Suppressor macrophage treated with lipopolysaccharide for 1 hour (primary cell): ENCODE data around the gene ACTL6A.

Source experiments
- DNase-seq, 3 donors: peaks; one replicate each; pipeline ENCODE4 v3.0.0-alpha.2; 2020 to 2022

Gene ACTL6A

GRCh38 chr3:179562591-179563270 is at the start of gene ACTL6A:
Gene ACTL6A (plus strand): TSS chr3:179562926. CDS start chr3:179563093, 167 bp downstream.
- peak; percentile 99 to 100 (median 99) for DNase-seq

DNA sequence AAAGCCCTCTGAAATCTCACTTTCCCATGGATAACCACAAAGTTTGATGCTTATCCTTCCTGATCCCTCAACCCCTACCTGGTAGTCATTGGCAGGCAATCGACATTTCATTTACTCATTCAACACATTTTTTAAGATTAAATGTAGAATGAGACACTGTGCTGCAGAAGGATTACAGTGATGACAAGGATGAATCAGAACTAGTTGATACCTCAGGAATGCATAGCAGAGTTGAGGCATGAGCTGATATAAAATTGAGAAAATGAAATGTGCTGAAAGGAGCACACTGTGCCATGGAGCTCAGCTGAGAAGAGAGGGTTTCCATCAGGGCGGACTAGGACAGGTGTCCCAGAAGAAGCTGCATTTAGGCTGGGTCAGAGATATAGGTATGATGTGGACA is 48.9 kb upstream of the ACTL6A start:
- no peak for DNase-seq

- DNase-seq, result peak in 1 of 3 donors; percentile 8
Measured at GRCh38 chr3:179516461-179517251, 46.1 kb upstream of the ACTL6A start.

DNA sequence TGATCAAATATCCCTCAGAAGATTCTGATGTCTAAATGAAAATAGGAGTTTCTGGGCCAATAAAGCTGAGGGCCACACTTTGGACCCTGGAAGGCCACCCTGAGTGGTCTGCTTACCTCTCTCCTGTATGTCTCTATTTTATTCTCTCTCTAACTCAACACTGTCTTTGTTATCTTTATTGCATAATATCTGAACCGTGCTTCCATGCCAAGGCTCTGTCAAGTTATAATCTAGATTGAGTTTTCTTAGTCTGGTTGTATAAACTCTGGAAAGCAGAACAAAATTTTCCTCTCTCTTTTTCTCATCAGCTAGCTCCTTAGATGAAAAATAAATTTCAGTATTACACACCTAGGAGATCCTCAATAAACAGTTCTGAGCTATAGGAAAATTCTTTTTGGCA is 36.2 kb upstream of the ACTL6A start:
- no peak for DNase-seq

DNA sequence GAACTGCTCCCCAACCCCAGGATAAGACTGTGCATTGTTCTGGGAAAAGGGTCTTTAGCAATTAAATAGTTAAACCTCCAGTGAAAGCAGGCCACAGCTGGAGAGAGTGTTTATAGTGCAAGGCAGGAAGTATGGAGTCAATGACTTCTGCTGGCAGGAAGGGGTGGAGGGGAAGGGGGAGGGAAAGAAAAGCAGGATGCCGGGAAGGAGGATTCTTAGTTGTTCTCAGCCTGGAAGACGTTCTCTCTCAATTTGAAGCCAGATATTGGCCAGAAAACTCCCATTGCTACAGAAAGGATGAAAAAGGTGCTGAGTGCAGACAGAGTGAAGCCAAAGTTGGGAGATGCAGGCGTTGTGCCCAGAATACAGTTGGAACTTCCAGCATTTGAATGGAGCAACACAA is 35.7 kb upstream of the ACTL6A start:
- peak in 1 of 3 donors; percentile 7 for DNase-seq

DNA sequence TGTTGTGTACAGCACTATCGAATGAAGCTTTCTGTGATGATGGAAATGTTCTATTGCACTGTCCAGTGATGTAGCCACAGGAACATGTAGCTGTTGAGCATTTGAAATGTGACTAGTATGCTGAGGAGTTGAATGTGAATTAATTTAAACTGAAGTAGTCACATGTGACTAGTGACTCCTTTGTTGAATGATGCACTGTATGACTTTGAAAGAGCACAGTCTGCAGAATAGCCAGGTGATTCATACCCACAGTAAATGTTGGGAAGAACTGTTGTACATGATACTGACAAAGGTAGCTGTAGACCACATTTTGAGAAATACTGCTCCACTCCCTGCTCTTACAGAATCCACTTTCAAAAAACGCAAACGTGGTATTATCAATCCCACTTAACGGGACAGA is 34.0 kb upstream of the ACTL6A start:
- DNase-seq, result peak in 1 of 3 donors; percentile 5

GRCh38 chr3:179531576-179531975 is 31.1 kb upstream of the ACTL6A start:
- DNase-seq, result no peak

DNA sequence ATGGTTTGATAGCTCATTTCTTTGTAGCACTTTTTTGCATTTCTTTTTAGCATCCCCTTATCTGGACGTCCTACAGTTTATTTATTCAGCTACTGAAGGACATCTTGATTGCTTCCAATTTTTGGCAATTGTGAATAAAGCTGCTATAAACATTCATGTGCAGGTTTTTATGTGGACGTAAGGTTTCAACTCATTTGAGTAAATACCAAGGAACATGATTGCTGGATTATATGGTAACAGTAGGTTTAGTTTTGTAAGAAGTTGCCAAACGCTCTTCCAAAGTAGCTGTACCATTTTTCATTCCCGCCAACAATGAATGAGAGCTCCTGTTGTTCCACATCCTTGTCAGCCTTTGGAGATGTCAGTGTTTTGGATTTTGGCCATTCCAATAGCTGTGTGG is 29.5 kb upstream of the ACTL6A start:
- DNase-seq, result no peak

GRCh38 chr3:179536256-179536655 is 26.5 kb upstream of the ACTL6A start:
- no peak for DNase-seq

DNA sequence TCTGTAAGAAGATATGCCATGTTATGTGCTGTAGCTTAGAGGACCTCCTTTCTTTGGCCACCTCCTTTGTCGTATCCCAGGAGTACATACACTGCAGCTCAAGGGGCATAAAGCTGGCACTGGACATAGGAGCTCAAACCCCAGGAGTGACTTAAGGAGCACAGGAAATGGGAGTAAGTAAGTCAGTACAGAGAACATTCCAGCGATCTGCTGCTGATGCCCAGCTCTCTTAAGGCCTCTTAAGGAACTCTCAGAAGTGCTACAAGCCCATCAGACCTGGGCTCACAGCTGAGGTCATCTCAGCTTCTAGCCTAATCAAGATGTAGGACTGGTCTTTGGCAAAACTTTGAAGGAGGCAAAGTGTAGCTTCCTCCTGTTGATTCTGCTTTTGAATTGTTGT is 21.6 kb upstream of the ACTL6A start:
- no peak for DNase-seq

GRCh38 chr3:179541596-179541995 is 21.1 kb upstream of the ACTL6A start:
- DNase-seq, result no peak

DNA sequence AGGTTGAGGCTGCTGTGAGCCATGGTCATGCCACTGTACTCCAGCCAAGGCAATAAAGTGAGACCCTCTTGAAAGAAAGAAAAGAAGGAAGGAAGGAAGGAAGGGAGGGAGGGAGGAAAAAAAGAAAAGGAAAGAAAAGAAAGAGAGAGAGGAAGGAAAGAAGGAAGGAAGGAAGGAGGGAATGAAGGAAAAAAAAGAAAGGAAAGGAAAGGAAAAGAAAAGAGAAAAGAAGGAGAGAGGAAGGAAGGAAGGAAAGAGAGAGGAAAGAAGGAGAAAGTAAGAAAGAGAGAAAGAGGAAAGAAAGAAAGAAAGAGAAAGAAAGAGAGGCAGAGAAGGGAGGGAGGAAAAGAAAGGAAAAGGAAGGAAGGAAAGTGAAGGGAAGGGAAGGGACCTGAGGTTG is 20.4 kb upstream of the ACTL6A start:
- no peak for DNase-seq

GRCh38 chr3:179544981-179545645 is 17.6 kb upstream of the ACTL6A start:
- DNase-seq, result peak; percentile 31 to 81 (median 58)

DNA sequence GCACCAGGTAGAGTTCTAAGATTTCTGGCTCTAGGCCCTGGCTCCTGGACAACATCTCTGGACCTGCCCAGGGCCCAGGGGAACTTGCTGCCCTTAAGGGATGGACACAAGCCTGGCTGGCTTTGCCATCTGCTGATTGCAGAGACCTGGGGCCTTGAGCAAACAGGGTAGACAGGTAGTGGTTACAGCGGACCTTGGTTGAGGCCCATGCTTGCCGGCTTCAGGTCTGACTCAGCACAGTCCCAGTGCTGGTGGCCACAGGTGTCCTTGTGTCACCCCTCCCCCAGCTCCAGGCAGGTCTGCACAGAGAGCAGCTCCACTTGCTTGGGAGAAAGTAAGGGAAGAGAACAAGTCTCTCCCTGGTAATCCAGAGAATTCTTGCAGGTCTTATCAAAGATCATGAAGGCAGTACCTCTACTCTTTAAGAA is 15.9 kb upstream of the ACTL6A start:
- no peak for DNase-seq

DNA sequence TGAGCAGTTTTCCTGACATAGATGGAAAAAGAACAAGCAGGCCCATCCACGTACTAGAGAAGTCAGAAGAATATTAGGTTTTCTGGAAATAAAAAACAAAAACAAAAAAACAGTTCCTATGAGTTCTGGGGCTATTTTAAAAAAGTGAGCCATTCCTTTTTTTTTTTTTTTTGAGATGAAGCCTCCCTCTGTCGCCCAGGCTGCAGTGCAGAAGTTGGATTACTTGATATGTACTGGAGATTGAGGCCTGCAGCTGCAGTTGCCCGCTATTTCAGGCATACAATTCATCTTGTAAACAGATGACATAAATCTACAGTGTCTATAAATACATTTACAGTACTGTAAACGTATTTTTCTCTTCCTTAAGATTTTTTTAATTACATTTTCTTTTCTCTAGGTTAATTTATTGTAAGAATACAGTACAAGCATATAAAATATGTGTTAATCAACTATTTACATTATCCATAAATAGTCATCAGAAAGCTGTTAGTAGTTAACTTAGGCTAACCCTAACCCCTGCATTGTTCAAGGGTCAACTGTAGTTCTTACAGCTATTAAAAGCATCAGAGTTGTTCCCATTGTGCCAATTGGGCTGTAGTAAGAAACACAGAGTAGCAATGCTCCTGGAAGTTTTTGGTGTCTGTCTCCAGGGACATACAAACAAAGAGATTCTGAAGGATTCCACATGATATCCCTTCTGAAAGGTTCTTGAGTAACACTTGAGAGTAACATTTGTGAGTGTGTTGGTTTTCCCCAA is 11.2 kb upstream of the ACTL6A start:
- no peak for DNase-seq

DNA sequence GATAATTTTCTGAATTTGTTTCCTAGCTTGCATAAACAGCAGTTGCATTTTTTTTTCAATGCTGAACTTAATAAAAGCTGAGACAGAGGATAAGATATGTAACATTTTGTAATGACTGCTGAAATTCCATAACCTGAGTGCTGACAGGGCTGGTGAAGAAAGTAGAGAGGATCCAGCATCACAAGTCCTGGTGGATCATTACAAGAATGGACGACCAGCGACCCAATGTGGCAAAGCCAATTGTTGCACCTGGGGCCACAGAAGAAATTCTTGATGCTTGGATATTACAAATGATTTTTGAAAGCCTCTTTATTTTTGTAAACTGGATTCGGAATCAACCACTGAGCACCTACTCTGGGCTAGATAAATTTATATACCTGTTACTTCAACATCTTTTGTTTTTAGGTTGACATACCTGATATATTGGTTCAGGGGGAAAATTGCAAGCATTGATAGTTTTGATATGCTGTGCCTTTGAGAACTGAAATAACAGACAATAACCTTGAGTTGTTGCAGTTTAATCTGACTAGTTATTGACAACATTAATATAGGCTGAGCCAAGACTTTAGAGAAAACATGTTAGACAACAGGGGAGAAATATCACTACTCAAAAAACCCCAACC is 3.9 kb upstream of the ACTL6A start:
- peak; percentile 79 to 86 (median 84) for DNase-seq

GRCh38 chr3:179560791-179561190 is 1.9 kb upstream of the ACTL6A start:
- no peak for DNase-seq

- peak; percentile 89 to 92 (median 89) for DNase-seq
Measured at GRCh38 chr3:179563271-179563783, 601 bp downstream of the ACTL6A start.

DNA sequence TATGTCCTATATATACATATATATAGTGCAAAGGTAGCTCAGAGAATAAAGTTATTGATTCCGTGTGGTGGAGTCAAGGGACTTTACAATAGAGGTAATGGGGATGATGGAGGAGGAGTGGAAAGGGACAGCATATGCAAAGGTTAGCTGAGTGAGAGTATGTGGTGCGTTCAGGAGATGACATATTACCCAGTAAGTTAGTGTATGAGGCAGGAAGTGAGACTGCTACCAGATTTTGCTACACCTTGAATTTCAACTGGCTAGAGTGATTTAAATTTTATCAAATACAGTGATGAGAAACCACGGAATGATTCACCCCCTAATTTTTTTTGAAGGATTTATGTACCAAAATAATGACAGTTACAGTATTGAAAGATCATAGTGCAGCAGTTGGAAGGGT is 2.8 kb downstream of the ACTL6A start:
- DNase-seq, result no peak

DNA sequence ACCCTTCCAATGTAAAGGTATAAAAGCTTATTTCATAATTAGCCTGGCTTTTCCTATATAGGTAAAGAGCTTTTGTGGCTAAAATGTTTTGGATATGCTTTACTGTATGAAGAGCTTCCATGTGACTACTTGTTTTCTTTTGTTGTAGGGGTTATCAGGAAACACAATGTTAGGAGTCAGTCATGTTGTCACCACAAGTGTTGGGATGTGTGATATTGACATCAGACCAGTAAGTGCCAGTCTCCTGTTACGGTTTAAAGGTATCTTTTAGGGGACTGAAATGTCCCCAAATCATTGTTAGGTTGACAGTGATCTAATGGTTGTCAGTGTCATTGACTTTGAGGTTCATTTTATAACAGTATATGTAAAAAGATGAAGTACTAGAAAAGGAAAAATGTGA is 18.3 kb downstream of the ACTL6A start:
- DNase-seq, result no peak

- DNase-seq, result peak; percentile 15 to 67 (median 31)
Measured at GRCh38 chr3:179589143-179589542, 26.4 kb downstream of the ACTL6A start.

GRCh38 chr3:179590669-179591068 is 27.9 kb downstream of the ACTL6A start:
- no peak for DNase-seq
